Mesothelial cell of epicardium (in vitro differentiated cells): ENCODE data around the gene ANKS4B. TPM values are rescaled to one million over a fixed set of nuclear protein-coding genes. Genes with fewer than 3 reads are reported as not detected.

Experiments used
- DNase-seq, 2 experiments: peaks; one replicate each; pipeline ENCODE4 v3.0.0; 2021; ENCODE audit warnings: low spot score in 2 of 2; ENCODE audit not compliant: unreplicated experiment in 2 of 2
- H3K27ac Mint-ChIP-seq: 2 replicates; pipeline ENCODE4 v1.8.0; 2021; ENCODE audit warnings: mixed read lengths
- H3K27me3 Mint-ChIP-seq: 2 replicates; pipeline ENCODE4 v1.8.0; 2021; ENCODE audit warnings: low read depth, mixed read lengths
- H3K36me3 Mint-ChIP-seq: 2 replicates; pipeline ENCODE4 v1.8.0; 2021; ENCODE audit warnings: mixed read lengths
- H3K4me1 Mint-ChIP-seq: 2 replicates; pipeline ENCODE4 v1.8.0; 2021; ENCODE audit warnings: mixed read lengths
- H3K4me3 Mint-ChIP-seq: 2 replicates; pipeline ENCODE4 v1.8.0; 2021; ENCODE audit warnings: mild to moderate bottlenecking, moderate library complexity, mixed read lengths
- H3K9me3 Mint-ChIP-seq: 2 replicates; pipeline ENCODE4 v1.8.0; 2021; ENCODE audit warnings: mixed read lengths
- total RNA-seq: library from RNA; stranded (reverse); gene quantifications from 3 replicates; pipeline ENCODE4 v1.2.1, GENCODE V29; 2021
- TF ChIP-seq, protein P1 (sequence below): fragments of 200-600 bp; sonication (generic); IDR thresholded peaks from one replicate; pipeline ENCODE4 v1.5.0; 2021; ENCODE audit warnings: antibody characterized with exemption; ENCODE audit not compliant: unreplicated experiment

Gene ANKS4B
- total RNA-seq, 1 donor from 2014 or later = not detected

DNA sequence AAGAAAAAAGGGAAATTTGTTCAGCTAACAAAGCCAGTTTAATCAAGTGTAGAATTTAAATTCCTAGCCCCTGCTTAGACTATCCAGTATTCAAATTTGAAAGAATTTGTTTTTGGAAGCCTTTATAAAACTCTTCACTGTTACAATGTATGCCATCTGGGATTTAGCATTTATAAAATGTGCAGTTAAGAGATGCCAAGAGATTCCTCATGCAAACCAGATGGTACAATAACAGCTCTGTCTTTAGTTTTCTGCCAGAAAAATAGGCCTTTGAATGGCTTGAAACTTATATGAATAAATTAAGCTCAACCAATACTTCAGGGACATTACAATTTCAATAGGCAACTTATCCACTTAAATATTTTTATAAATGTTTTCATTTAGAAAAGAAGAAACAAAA is 6.8 kb upstream of the ANKS4B start:
- TF ChIP-seq, protein P1, sequence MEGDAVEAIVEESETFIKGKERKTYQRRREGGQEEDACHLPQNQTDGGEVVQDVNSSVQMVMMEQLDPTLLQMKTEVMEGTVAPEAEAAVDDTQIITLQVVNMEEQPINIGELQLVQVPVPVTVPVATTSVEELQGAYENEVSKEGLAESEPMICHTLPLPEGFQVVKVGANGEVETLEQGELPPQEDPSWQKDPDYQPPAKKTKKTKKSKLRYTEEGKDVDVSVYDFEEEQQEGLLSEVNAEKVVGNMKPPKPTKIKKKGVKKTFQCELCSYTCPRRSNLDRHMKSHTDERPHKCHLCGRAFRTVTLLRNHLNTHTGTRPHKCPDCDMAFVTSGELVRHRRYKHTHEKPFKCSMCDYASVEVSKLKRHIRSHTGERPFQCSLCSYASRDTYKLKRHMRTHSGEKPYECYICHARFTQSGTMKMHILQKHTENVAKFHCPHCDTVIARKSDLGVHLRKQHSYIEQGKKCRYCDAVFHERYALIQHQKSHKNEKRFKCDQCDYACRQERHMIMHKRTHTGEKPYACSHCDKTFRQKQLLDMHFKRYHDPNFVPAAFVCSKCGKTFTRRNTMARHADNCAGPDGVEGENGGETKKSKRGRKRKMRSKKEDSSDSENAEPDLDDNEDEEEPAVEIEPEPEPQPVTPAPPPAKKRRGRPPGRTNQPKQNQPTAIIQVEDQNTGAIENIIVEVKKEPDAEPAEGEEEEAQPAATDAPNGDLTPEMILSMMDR = no peak
- no peaks in the 10 kb centered on the region for H3K36me3 Mint-ChIP-seq
- H3K4me3 Mint-ChIP-seq = no peak overlapping the region
- H3K27me3 Mint-ChIP-seq = peaks cover 34% of the 10 kb centered on the region
- H3K4me1 Mint-ChIP-seq = no peaks in the 10 kb centered on the region
- no peak for DNase-seq
- H3K9me3 Mint-ChIP-seq = no peaks in the 10 kb centered on the region
- H3K27ac Mint-ChIP-seq = no peak overlapping the region

DNA sequence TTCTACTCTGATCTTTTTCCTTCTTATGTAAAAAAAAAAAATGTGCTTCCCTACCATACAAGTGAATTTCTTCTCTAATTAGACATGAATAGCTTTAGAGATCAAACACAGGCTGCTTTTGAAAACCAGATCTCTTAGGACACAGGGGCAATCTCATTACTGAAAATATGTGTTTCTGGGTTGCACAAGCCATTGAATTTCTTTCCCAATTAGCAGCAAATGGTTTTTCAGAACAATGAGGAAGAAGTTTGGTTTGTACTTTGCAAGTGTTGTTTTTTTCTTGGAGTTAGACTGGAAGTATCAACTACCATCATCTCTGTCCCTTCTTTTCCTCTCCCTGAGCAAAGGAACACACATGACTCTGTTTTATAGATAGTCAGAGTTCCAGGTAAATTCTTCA is 5.6 kb upstream of the ANKS4B start:
- TF ChIP-seq, protein P1 = no peak
- Mint-ChIP-seq H3K36me3 (no peaks in the 10 kb centered on the region), H3K4me1 (no peaks in the 10 kb centered on the region), H3K9me3 (no peaks in the 10 kb centered on the region), H3K27me3 (peaks cover 28% of the 10 kb centered on the region), H3K4me3 (no peak overlapping the region), H3K27ac (no peak overlapping the region)
- DNase-seq = no peak

DNA sequence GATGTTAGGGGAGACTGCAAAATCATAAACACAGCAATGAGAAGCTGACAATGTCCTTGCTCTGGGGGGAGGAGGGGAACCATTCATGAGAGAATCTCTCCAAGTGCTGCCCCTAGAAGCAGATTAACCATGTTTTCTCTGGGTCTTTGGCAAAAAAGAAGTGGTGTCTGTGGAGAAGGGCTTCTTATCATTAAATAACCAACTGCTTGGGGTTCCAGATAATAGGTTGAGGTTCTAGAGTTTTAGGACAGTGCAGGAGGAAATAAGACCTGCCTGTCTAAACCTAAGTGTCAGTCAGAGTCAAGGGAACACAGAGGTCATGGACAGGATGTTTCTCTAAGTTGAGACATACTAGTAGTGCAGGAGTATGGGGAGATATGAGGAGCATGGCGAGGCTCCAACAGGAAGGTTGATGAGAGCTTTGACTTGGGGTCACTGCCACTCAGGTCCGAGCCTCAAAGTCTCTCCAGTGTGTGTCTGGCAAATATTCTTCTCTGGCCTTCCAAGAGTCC is 5.1 kb upstream of the ANKS4B start:
- Mint-ChIP-seq H3K4me3 (no peak overlapping the region), H3K27me3 (peaks cover 27% of the 10 kb centered on the region), H3K27ac (no peak overlapping the region), H3K4me1 (no peaks in the 10 kb centered on the region), H3K9me3 (no peaks in the 10 kb centered on the region), H3K36me3 (no peaks in the 10 kb centered on the region)
- TF ChIP-seq, protein P1 = no peak
- DNase-seq = no peak

DNA sequence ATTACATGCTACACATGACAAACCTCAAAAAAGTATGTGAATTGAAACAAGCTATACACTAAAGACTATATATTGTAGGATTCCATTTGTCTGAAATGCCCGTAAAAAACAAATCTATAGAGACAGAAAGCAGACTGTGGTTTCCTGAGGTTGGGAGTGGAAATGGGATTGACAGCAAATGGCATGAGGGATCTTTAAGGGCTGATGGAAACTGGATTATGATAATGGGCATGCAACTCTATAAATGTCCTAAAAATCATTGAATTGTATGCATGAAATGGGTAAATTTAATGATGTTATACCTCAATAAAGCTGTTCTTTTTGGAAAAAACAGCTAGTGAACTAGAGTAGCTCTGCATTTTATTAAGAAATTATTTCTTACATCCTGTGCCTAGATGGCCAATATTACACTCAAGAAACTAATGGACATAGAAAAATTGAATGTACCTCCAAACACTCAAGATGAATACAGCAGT is 416 bp upstream of the ANKS4B start:
- no peaks in the 10 kb centered on the region for H3K4me1 Mint-ChIP-seq
- DNase-seq = no peak
- no peaks in the 10 kb centered on the region for H3K36me3 Mint-ChIP-seq
- H3K9me3 Mint-ChIP-seq = no peaks in the 10 kb centered on the region
- no peak overlapping the region for H3K4me3 Mint-ChIP-seq
- peaks cover 23% of the 10 kb centered on the region for H3K27me3 Mint-ChIP-seq
- no peak overlapping the region for H3K27ac Mint-ChIP-seq
- TF ChIP-seq, protein P1 = no peak

DNA sequence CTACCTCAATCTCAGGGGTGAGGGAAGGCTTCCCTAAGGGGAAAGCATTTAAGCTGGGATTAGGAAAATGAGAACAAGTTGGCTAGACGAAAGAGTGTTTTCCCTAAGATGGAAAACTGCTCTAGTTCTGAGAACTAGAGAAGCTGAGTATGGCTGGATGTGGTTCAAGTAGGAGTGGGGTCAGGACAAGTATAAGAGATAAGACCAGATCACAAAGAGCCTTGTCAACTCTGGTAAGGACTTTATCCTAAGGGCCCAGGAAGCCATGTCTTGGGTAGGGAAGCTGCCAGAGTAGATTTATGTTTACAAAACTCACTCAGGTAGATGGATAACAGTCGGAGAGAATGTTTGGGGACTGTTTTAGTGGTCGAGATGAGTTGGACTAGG is 1.7 kb downstream of the ANKS4B start:
- H3K9me3 Mint-ChIP-seq = no peaks in the 10 kb centered on the region
- TF ChIP-seq, protein P1 = no peak
- H3K27ac Mint-ChIP-seq = no peak overlapping the region
- no peaks in the 10 kb centered on the region for H3K36me3 Mint-ChIP-seq
- no peak overlapping the region for H3K4me3 Mint-ChIP-seq
- peaks cover 16% of the 10 kb centered on the region for H3K27me3 Mint-ChIP-seq
- no peaks in the 10 kb centered on the region for H3K4me1 Mint-ChIP-seq
- no peak for DNase-seq

DNA sequence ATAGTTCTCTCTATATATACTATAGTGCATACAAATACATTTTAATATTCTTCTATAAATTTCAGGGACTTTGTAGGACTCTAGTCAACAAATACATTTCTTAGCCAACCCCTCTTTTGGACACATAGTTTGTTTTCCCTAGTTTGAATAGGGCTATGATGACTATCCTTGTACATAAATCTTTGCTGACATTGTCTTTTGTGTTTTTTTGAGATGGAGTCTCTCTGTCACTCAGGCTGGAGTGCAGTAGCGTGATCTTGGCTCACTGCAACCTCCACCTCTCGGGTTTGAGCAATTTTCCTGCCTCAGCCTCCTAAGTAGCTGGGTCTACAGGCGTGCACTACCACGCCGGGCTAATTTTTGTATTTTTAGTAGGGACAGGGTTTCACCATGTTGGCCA is 3.3 kb downstream of the ANKS4B start:
- TF ChIP-seq, protein P1 = no peak
- Mint-ChIP-seq H3K4me3 (no peak overlapping the region), H3K27me3 (peaks cover 13% of the 10 kb centered on the region), H3K27ac (no peak overlapping the region), H3K36me3 (no peaks in the 10 kb centered on the region), H3K9me3 (no peaks in the 10 kb centered on the region), H3K4me1 (no peaks in the 10 kb centered on the region)
- DNase-seq = no peak
